Ishikawa (cell line): ENCODE measurements around the gene TRDMT1.

Experiments used
- CEBPB ChIP-seq: IDR thresholded peaks from 2 replicates; pipeline ENCODE4 v1.6.1; 2012
- CREB1 ChIP-seq: IDR thresholded peaks from 2 replicates; pipeline ENCODE4 v1.6.1; 2012; ENCODE audit warnings: low read depth
- EGR1 ChIP-seq: IDR thresholded peaks from 2 replicates; pipeline ENCODE4 v1.6.1; 2012
- EP300 ChIP-seq: IDR thresholded peaks from 2 replicates; pipeline ENCODE4 v1.6.1; 2012; ENCODE audit warnings: borderline replicate concordance
- FOXM1 ChIP-seq: IDR thresholded peaks from 2 replicates; pipeline ENCODE4 v1.6.1; 2012; ENCODE audit warnings: low read depth, borderline replicate concordance
- MAX ChIP-seq: IDR thresholded peaks from 2 replicates; pipeline ENCODE4 v1.6.1; 2012
- NFIC ChIP-seq: IDR thresholded peaks from 2 replicates; pipeline ENCODE4 v1.6.1; 2012
- RAD21 ChIP-seq: IDR thresholded peaks from 2 replicates; pipeline ENCODE4 v1.6.1; 2012; ENCODE audit warnings: low read depth
- REST ChIP-seq: IDR thresholded peaks from 2 replicates; pipeline ENCODE4 v1.6.1; 2012; ENCODE audit warnings: low read depth, mild to moderate bottlenecking
- TAF1 ChIP-seq: IDR thresholded peaks from 2 replicates; pipeline ENCODE4 v1.6.1; 2012; ENCODE audit warnings: low read depth, mild to moderate bottlenecking
- TCF12 ChIP-seq: IDR thresholded peaks from 2 replicates; pipeline ENCODE4 v1.6.1; 2012; ENCODE audit warnings: low read depth
- TEAD4 ChIP-seq: IDR thresholded peaks from 2 replicates; pipeline ENCODE4 v1.6.1; 2012
- USF1 ChIP-seq: IDR thresholded peaks from 2 replicates; pipeline ENCODE4 v1.6.1; 2012
- YY1 ChIP-seq: IDR thresholded peaks from 2 replicates; pipeline ENCODE4 v1.6.1; 2012; ENCODE audit warnings: low read depth
- ZBTB7A ChIP-seq: IDR thresholded peaks from 2 replicates; pipeline ENCODE4 v1.6.1; 2012; ENCODE audit warnings: low read depth

TRDMT1 gene

GRCh38 chr10:17237915-17238444, 36.5 kb upstream of the TRDMT1 start:
- TF ChIP-seq EP300 (no peak), FOXM1 (no peak), TEAD4 (no peak), ZBTB7A (no peak), TAF1 (no peak), REST (no peak), MAX (no peak), EGR1 (no peak), USF1 (no peak), YY1 (no peak), RAD21 (no peak), TCF12 (no peak), CREB1 (no peak), NFIC (no peak), CEBPB (no peak)

- TF ChIP-seq USF1 (no peak), EGR1 (no peak), CREB1 (no peak), EP300 (no peak), MAX (no peak), YY1 (no peak), CEBPB (no peak), ZBTB7A (no peak), REST (no peak), TEAD4 (no peak), TCF12 (no peak), NFIC (no peak), TAF1 (no peak), FOXM1 (no peak), RAD21 (no peak)
Observed at GRCh38 chr10:17237149-17237527, 35.7 kb upstream of the TRDMT1 start.

- TF ChIP-seq TCF12 = no peak
- TF ChIP-seq NFIC = no peak
- TF ChIP-seq REST = no peak
- no peak for TF ChIP-seq EGR1
- no peak for TF ChIP-seq TEAD4
- no peak for TF ChIP-seq TAF1
- TF ChIP-seq FOXM1 = no peak
- TF ChIP-seq EP300 = no peak
- TF ChIP-seq USF1 = no peak
- no peak for TF ChIP-seq ZBTB7A
- no peak for TF ChIP-seq CREB1
- no peak for TF ChIP-seq YY1
- TF ChIP-seq RAD21 = no peak
Observed at GRCh38 chr10:17236468-17237148, 35.1 kb upstream of the TRDMT1 start.

- no peak for TF ChIP-seq YY1
- TF ChIP-seq USF1 = no peak
- no peak for TF ChIP-seq CREB1
- no peak for TF ChIP-seq TAF1
- TF ChIP-seq MAX = no peak
- no peak for TF ChIP-seq TCF12
Observed at GRCh38 chr10:17235136-17235535, 33.7 kb upstream of the TRDMT1 start.
